Endothelial cell of umbilical vein (primary cell): Measurements from ENCODE around the gene KCNMA1.

Source experiments
- EZH2 ChIP-seq: IDR thresholded peaks from 2 replicates; pipeline ENCODE4 v1.6.1; 2012; ENCODE audit warnings: borderline replicate concordance, low read depth, mild to moderate bottlenecking, moderate library complexity, low read length, inconsistent platforms; ENCODE audit not compliant: severe bottlenecking
- POLR2A ChIP-seq: IDR thresholded peaks from 2 replicates; pipeline ENCODE4 v1.6.1; 2012; ENCODE audit warnings: low read depth, mild to moderate bottlenecking, control low read depth, low read length
- POLR2AphosphoS5 ChIP-seq: IDR thresholded peaks from 2 replicates; pipeline ENCODE4 v1.6.1; 2012; ENCODE audit warnings: low read depth, mild to moderate bottlenecking, control low read depth, low read length, moderate library complexity; ENCODE audit not compliant: insufficient read depth
- TF ChIP-seq, protein P1 (sequence below), 2 donors: IDR thresholded peaks; 1 replicate in 1 of 2; 2 replicates in 1 of 2; pipeline ENCODE4 v1.5.1; 2011; ENCODE audit warnings: low read length in 2 of 2, mild to moderate bottlenecking in 2 of 2, moderate library complexity in 2 of 2, control low read depth in 1 of 2, inconsistent platforms in 1 of 2, low read depth in 1 of 2; ENCODE audit not compliant: insufficient read depth in 1 of 2; ENCODE audit errors: extremely low read depth in 1 of 2

GRCh38 chr10:77279207-77279606 is 358.4 kb downstream of the KCNMA1 start:
- TF ChIP-seq, protein P1, sequence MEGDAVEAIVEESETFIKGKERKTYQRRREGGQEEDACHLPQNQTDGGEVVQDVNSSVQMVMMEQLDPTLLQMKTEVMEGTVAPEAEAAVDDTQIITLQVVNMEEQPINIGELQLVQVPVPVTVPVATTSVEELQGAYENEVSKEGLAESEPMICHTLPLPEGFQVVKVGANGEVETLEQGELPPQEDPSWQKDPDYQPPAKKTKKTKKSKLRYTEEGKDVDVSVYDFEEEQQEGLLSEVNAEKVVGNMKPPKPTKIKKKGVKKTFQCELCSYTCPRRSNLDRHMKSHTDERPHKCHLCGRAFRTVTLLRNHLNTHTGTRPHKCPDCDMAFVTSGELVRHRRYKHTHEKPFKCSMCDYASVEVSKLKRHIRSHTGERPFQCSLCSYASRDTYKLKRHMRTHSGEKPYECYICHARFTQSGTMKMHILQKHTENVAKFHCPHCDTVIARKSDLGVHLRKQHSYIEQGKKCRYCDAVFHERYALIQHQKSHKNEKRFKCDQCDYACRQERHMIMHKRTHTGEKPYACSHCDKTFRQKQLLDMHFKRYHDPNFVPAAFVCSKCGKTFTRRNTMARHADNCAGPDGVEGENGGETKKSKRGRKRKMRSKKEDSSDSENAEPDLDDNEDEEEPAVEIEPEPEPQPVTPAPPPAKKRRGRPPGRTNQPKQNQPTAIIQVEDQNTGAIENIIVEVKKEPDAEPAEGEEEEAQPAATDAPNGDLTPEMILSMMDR (IDR thresholded peaks at IDR 0.05; ENCODE audit: extremely low read depth in 1 of 2, insufficient read depth in 1 of 2, low read depth in 1 of 2, low read length in 2 of 2): no peak
- TF ChIP-seq EZH2 (no peak), POLR2A (no peak), POLR2AphosphoS5 (no peak)
